Measurements from ENCODE around the gene MAN2A1.

- TF ChIP-seq, protein P1, sequence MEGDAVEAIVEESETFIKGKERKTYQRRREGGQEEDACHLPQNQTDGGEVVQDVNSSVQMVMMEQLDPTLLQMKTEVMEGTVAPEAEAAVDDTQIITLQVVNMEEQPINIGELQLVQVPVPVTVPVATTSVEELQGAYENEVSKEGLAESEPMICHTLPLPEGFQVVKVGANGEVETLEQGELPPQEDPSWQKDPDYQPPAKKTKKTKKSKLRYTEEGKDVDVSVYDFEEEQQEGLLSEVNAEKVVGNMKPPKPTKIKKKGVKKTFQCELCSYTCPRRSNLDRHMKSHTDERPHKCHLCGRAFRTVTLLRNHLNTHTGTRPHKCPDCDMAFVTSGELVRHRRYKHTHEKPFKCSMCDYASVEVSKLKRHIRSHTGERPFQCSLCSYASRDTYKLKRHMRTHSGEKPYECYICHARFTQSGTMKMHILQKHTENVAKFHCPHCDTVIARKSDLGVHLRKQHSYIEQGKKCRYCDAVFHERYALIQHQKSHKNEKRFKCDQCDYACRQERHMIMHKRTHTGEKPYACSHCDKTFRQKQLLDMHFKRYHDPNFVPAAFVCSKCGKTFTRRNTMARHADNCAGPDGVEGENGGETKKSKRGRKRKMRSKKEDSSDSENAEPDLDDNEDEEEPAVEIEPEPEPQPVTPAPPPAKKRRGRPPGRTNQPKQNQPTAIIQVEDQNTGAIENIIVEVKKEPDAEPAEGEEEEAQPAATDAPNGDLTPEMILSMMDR (IDR thresholded peaks at IDR 0.05; ENCODE audit: low read length): no peak
- no peak for TF ChIP-seq EZH2 (IDR thresholded peaks at IDR 0.05; ENCODE audit: borderline replicate concordance, low read length)
Measured at GRCh38 chr5:109676920-109677319, 12.8 kb upstream of the MAN2A1 start.
